RWPE2 (cell line): ENCODE data around the gene CADPS.

Experiments
- ATAC-seq: fragments of 200-7000 bp; cut with Tn5 transposase; 3 replicates; pipeline ENCODE4 v1.9.1; 2021; ENCODE audit warnings: low read depth
- DNase-seq: peaks from one replicate; pipeline ENCODE4 v3.0.0-alpha.2; 2020; ENCODE audit warnings: low spot score
- H3K27ac ChIP-seq: fragments of 450-650 bp; 2 replicates; pipeline ENCODE4 v1.5.1; 2017; ENCODE audit warnings: mild to moderate bottlenecking; ENCODE audit not compliant: poor library complexity, severe bottlenecking
- H3K27me3 ChIP-seq: fragments of 250-450 bp; sonication (Bioruptor Pico); 2 replicates; pipeline ENCODE4 v1.5.1; 2021; ENCODE audit warnings: mild to moderate bottlenecking, moderate library complexity; ENCODE audit not compliant: insufficient read depth, poor library complexity, severe bottlenecking
- H3K36me3 ChIP-seq: fragments of 250-450 bp; sonication (Bioruptor Pico); 2 replicates; pipeline ENCODE4 v1.5.1; 2020; ENCODE audit warnings: low read depth, mild to moderate bottlenecking, moderate library complexity
- H3K4me1 ChIP-seq: fragments of 250-450 bp; sonication (Bioruptor Pico); 2 replicates; pipeline ENCODE4 v1.5.1; 2021; ENCODE audit warnings: mild to moderate bottlenecking, moderate library complexity; ENCODE audit not compliant: insufficient read depth, poor library complexity, severe bottlenecking
- H3K4me3 ChIP-seq: fragments of 250-450 bp; sonication (Bioruptor Pico); 2 replicates; pipeline ENCODE4 v1.5.1; 2021; ENCODE audit warnings: mild to moderate bottlenecking, moderate library complexity; ENCODE audit not compliant: severe bottlenecking
- H3K9me3 ChIP-seq: fragments of 250-450 bp; sonication (Bioruptor Pico); 2 replicates; pipeline ENCODE4 v1.5.1; 2021; ENCODE audit warnings: mild to moderate bottlenecking, moderate library complexity; ENCODE audit not compliant: severe bottlenecking
- TF ChIP-seq, protein P1 (sequence below): fragments of 450-650 bp; IDR thresholded peaks from one replicate; pipeline ENCODE4 v1.5.1; 2017; ENCODE audit warnings: mild to moderate bottlenecking, moderate library complexity; ENCODE audit not compliant: poor library complexity, severe bottlenecking

The CADPS gene

DNA sequence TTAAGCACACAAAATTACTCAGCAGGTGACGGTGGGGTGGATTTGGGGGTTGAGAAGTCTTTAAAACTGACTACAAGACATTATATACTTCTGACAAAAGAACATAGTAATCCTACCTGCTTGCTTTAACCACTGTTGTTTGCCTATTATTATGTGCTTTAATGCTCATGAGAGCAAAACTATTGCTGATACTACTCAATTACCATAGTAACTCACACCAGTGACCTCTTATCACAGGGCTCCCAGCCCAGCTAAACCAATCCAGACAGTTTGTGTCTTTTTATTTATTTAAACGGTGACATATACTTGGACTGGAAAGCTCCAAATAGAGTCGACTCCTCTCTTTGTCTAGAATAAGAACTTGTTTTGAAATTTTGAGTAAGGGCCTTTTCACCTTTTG lies 459.1 kb downstream of the CADPS start:
- DNase-seq (no peak), ATAC-seq (no peak)
- Histone ChIP-seq H3K4me1 (no peaks in the 10 kb centered on the region), H3K4me3 (no peak overlapping the region), H3K36me3 (no peaks in the 10 kb centered on the region), H3K27ac (no peak overlapping the region), H3K9me3 (no peaks in the 10 kb centered on the region), H3K27me3 (no peaks in the 10 kb centered on the region)
- TF ChIP-seq, protein P1, sequence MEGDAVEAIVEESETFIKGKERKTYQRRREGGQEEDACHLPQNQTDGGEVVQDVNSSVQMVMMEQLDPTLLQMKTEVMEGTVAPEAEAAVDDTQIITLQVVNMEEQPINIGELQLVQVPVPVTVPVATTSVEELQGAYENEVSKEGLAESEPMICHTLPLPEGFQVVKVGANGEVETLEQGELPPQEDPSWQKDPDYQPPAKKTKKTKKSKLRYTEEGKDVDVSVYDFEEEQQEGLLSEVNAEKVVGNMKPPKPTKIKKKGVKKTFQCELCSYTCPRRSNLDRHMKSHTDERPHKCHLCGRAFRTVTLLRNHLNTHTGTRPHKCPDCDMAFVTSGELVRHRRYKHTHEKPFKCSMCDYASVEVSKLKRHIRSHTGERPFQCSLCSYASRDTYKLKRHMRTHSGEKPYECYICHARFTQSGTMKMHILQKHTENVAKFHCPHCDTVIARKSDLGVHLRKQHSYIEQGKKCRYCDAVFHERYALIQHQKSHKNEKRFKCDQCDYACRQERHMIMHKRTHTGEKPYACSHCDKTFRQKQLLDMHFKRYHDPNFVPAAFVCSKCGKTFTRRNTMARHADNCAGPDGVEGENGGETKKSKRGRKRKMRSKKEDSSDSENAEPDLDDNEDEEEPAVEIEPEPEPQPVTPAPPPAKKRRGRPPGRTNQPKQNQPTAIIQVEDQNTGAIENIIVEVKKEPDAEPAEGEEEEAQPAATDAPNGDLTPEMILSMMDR: no peak

DNA sequence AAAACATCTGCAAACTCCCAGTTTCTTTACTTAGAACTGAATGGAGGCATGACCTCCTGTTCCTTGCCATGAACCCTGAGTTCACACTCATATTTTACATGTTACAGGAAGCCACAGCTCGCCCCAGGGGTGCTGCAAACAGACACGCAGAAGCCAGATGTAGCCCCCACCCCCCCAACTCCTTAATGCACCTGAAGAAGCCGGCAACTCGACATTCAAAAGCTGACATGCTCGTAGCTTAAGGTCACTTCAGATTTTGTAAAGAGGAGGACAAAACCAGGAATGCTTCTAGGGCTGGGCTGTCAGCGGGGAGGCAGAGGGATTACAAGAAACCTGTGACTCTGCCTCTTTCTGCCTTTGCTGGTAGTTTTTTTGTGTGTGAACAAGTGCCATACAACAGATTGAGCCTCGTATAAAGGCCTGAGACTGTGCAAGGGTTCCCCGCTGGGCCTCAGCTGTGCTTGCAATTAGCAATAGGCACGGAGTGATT lies 459.9 kb downstream of the CADPS start:
- ATAC-seq: no peak
- DNase-seq: no peak
- Histone ChIP-seq H3K9me3 (no peaks in the 10 kb centered on the region), H3K36me3 (no peaks in the 10 kb centered on the region), H3K27me3 (no peaks in the 10 kb centered on the region), H3K27ac (no peak overlapping the region), H3K4me1 (no peaks in the 10 kb centered on the region), H3K4me3 (no peak overlapping the region)
- TF ChIP-seq, protein P1: no peak

DNA sequence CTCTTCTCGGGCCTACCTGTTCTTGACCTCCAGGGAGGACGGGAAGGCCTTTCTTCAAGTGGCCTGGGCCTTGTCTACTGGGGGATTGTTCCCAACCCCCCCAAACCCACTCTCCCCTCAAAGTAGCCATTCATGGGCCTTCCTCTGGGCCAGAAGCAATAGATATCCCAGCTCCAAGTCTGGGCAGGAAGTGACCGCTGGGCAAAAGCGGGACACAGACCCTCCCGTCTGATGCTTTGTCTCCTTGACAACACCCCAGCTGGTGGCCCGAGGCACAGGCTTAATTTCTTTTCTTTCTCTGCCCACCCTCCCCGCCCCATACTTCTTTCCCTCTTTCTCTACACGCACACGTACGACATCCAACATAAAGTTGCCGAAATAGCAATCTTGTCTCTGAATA lies 460.4 kb downstream of the CADPS start:
- DNase-seq: no peak
- H3K4me3 ChIP-seq: no peak overlapping the region
- no peaks in the 10 kb centered on the region for H3K36me3 ChIP-seq
- TF ChIP-seq, protein P1: no peak
- no peaks in the 10 kb centered on the region for H3K27me3 ChIP-seq
- H3K27ac ChIP-seq: no peak overlapping the region
- no peaks in the 10 kb centered on the region for H3K9me3 ChIP-seq
- no peak for ATAC-seq
- no peaks in the 10 kb centered on the region for H3K4me1 ChIP-seq

DNA sequence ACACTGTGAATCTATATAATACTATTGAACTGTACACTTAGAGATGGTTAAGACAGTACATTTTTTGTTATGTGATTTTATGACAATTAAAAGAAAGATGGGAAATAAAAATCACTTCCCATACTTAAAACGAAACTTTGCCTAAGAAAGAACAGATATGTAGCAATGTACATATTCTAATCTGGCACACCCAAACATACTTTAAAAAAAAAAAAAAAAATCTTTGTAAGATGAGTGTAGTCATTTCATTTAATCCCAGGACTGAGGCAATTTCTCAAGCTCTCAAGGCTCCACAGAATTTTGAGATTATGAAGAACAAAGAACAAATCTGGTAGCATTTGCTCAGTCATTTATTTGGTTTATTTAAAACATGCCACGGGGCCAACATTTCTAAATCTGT lies 461.5 kb downstream of the CADPS start:
- H3K4me1 ChIP-seq: no peaks in the 10 kb centered on the region

DNA sequence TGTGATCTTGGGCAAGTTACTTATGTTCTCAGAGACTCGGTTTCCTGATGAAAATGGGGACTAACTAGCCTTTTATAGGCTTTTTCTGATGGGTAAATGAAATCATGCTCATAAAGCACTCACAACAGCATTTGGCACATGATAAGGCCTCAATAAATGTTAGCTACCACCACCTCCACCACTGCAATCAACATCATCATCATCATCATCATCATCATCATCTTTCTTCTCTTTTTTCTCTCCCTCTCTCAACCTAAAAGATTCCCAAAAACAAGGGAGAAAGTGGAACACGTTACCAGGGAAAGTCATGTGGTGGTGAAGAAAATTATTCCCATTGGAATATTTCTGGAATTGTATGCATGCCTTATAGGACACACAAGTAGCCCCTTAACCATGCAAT lies 468.3 kb downstream of the CADPS start:
- DNase-seq (no peak), ATAC-seq (no peak)
- no peaks in the 10 kb centered on the region for H3K4me1 ChIP-seq
- H3K9me3 ChIP-seq: no peaks in the 10 kb centered on the region
- no peak overlapping the region for H3K4me3 ChIP-seq
- no peaks in the 10 kb centered on the region for H3K36me3 ChIP-seq
- peaks cover 29% of the 10 kb centered on the region for H3K27me3 ChIP-seq
- no peak overlapping the region for H3K27ac ChIP-seq
- TF ChIP-seq, protein P1: no peak

More for the DNA sequence above, 461.5 kb downstream of the CADPS start:
- H3K27me3 ChIP-seq: no peaks in the 10 kb centered on the region
- H3K36me3 ChIP-seq: no peaks in the 10 kb centered on the region
- no peak for ATAC-seq
- DNase-seq: no peak
- no peak overlapping the region for H3K27ac ChIP-seq
- no peak overlapping the region for H3K4me3 ChIP-seq
- TF ChIP-seq, protein P1: no peak
- no peaks in the 10 kb centered on the region for H3K9me3 ChIP-seq
